HG03378 (cell line): ENCODE measurements around the gene NXPE1.

Source experiments
- ATAC-seq: cut with Tn5 transposase; IDR thresholded peaks from one replicate; pipeline ENCODE4 v1.9.1; 2021; ENCODE audit warnings: mild to moderate bottlenecking, moderate library complexity; ENCODE audit not compliant: unreplicated experiment

The NXPE1 gene

DNA sequence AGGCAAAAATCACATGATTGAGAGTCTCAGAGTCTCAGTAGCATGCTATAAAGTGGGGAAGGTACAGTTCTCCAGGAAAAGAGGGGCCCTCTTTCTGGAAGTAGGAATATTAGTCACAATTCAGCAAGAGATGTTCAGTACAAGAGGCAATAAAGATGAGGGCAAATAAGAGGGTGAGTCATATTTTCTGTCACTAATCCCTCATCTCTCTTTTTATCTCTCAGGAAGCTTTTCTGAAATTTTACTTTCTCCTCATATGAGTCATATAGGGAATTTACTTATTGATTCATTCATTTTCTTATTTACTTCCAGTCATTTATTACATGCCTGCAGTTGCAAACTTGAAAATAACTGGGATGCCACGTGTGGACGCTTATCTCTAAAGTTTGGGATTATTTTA lies 3.4 kb upstream of the NXPE1 start:
- ATAC-seq, result no peak

DNA sequence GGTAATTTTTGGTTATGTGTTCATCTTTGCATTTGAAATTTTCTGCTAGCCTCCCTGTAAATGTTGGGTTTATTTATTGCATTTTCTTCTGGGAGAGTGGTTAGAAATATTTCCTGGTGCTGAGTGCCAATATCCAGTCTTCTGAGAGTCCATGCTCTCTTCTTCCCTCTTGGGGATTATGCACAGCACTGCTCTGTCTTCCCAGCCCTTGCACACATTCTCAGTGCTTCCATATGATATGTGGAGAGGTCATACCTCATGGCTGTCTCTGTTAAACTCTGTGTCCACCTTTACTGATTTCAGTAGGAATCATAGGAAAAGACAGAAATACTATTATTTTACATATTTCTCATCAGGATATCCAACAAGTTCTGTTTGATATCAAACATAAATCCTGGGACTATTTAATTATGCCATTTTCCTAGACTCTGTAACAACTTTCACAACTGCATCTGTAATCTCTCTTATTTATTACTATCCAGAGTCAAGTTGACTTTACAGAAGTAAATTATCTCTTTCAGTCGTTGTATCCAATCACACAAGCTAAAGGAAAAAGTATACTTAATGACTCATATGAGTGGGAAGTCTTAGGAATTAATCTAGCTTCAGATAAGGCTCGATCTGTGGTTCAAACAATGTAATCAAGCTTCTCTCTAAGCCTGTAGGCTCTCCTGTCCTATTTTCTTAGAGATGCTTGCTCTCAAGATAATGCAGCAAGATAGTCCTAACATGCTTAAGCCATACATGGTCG lies 2.7 kb upstream of the NXPE1 start:
- no peak for ATAC-seq

DNA sequence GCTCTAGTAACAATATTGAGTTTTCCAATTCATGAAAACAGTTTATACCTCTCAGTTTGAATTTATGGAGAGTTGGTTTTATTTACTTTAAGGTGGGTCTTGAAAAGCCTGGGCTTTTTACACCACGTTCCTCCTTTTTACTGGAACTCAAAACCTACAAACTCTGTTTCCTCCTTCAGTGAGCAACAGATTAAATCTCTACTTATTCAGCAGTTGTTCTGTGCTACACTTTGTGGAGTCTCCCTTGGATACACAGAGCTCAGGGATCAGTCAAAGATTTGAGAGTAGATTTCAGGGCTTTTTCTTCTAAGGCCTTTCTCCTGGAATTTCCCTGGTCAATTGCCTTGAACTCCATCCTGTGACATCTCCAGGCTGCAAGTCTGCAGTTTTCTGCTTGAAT lies 3.5 kb downstream of the NXPE1 start:
- ATAC-seq, result no peak

DNA sequence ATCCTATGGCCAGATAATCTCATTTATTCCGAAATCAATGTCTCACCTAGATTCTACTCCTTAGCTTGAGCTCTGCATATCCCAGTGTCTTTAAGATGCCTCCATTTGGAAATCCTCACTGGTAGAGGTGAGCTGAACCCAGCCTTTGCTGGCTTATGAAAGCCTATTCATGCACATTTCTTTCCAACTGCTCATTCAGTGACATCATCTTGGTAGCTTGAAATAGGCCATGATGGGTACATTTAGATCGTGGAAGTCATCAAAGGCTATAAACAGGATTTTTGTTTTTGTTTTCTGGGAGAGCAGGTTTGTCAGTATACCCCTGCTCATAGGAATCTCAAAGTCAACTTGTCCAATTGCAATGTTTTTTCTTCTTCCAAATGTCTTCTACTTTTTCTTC lies 6.0 kb downstream of the NXPE1 start:
- no peak for ATAC-seq

DNA sequence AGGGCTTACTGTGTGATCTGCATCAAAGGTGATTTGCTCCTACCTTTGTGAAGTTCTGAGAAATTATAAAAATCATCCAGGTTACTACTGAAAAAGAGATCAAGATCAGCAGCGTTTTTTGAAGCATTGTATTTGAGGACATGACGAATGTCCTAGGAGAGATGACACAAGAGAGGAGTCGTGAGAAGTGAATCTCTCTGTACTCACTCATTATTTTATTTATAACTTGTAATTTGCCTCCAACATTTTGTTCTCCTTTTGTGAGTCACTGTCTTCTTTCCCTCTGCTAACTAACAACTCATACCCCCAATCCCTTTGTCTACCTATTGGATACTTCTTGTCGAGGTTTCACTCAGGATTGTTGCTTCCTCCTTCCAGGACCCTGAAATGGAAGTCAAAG lies 8.6 kb downstream of the NXPE1 start:
- ATAC-seq, result no peak

DNA sequence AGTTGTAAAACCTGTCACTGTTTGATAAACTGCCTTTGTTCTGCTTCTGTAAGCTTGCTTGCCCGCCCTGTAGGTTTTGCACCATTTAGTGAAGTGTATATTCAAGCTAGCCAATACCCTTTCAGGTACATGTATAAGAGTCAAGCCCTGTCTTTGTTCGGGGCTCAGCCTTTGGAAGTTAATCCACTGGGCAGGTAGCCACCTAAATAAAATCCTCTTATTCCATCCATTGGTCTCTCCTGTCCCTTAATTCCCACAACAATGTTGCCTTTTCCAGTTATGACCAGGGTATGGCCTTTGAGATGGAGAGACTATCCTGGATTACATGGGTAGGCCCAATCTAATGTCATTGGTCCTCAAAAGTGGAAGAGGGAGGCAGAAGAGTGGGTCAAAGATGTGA lies 34.0 kb downstream of the NXPE1 start:
- no peak for ATAC-seq

DNA sequence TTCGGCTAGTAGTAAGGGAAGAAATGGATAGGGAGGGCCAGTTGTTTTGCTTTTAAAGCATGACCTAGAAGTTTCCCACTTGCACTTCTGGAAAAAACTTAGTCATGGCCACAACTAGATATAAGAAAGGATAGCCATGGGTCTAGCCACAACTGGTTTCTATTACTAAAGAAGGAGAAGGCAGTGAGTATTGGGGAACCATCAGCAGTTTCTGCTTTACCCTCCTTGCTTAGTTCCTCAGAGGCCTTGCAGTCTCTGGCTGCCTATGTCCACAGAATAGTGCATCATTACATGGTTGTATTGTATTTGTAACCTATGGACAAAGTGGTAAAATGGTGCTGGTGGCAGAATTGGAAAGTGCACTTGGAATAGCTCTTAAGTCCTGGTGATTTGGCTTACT lies 35.6 kb downstream of the NXPE1 start:
- no peak for ATAC-seq

DNA sequence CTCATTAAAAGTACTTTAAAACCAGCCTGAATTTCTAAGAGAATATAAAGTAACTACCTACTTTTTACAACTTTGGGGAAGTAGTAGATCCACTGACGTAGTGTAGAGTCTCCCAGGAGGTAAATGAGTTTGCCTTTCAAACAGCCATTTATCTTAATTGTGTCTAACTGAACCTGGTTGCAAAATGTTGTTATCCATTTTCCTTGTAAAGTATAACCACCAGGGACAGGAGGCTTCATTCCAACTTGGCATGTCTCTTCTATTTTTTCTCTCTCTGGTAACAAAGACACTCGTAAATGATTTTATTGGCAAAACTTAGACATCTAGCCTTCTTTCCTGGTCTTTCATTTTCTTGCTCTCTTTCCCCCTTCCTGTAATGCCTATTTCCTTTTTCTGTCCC lies 36.9 kb downstream of the NXPE1 start:
- ATAC-seq, result no peak

DNA sequence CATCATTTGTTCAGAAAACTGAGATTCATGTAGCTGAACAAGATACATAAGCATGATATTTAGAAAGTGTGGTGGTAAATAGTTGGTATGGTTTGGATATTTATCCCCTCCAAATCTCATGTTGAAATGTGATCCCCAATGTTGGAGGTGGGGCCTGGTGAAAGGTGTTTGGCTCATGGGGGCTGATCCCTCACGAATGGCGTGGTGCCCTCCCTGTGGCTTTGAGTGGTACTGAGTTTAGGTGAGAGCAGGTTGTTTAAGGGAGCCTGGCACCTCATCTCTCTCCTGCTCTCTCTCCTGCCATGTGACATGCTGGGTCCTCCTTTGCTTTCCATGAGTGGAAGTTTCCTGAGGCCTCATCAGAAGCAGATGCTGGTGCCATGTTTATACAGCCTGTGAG lies 48.1 kb downstream of the NXPE1 start:
- ATAC-seq, result no peak

DNA sequence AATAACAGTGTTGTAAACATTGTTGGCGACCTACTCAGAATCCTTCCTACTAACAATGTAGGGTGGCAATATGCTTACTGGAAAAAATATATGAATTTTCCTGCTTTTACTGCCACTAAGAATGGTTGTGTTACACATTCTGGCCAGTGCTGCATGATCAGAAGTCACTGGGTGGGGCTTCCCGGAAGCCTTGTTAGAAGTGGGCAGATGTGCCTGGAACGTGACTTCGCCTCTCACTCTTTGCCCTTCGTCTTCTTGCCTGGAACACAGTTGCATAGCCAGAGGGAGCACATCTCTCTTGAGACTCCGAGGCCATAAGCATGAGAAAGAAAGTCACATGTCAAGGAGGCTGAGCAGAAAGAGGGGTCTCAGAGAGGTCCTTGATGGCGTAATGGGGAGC lies 48.6 kb downstream of the NXPE1 start:
- no peak for ATAC-seq

DNA sequence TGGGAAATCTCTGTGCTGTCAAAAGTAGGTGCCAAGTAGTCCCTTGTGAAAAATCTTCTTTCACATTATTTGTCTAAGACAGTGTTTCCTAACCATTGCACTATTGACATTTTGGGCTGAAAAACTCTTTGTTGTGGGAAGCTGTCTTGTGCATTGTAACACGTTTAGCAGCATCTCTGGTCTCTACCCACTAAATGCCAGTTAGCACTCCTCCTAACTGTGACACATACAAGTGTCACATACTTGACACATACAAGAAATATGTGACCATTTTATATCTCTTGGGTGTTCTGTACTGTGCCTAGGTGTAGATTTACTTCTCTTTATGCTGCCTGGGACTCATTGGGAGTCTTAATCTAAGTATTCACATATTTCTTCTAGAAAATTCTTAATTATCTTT lies 57.8 kb downstream of the NXPE1 start:
- ATAC-seq, result no peak

DNA sequence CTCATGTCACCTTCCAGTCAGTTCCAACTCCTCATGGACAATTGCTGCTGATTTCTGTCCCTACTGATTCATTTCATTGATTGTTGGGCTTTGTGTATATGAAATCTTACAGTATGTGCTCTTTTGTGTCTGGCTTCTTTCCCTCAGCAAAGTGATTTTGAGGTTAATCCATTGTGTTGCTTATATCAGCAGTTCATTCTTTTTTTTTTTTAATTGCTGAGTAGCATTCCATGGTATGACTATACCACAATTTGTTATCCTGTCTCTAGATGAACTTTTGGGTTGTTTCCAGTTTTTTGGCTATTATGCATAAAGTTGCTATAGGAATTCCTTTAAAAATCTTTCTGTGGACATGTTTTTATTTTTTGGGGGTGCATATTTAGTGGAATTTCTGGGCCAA lies 59.9 kb downstream of the NXPE1 start:
- ATAC-seq, result no peak

DNA sequence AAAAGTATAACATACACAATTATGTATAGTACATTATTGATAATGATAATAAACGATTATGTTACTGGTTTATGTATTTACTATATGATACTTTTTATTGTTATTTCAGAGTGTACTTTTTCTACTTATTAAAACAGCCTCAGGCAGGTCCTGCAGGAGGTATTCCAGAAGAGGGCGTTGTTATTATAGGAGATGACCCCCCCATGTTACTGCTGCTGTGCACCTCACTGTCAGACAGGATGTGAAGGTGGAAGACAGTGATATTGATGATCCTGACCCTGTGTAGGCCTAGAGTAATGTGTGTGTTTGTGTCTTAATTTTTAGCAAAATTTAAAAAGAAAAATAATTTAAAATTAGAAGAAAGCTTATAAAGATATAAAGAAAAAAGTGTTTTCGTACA lies 62.8 kb downstream of the NXPE1 start:
- ATAC-seq, result no peak

DNA sequence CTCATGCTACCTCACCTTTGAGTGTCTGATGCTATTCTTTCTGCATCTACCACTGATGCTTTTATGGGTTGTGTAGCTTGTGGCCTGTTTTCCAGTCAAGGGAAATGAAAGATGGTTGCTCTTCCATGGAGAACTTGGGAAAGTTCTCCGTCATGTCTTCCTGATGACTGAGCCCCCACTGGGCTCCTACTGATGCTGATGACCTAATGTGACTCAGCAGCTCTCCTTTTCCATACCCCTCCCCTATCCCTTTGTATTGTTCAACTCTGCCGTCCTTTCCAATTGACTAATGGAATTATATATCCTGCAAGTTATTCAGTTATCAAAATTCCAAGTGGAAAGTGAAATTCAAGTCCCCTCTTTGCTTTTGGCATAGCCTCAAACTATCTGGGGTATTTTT lies 75.8 kb downstream of the NXPE1 start:
- no peak for ATAC-seq

DNA sequence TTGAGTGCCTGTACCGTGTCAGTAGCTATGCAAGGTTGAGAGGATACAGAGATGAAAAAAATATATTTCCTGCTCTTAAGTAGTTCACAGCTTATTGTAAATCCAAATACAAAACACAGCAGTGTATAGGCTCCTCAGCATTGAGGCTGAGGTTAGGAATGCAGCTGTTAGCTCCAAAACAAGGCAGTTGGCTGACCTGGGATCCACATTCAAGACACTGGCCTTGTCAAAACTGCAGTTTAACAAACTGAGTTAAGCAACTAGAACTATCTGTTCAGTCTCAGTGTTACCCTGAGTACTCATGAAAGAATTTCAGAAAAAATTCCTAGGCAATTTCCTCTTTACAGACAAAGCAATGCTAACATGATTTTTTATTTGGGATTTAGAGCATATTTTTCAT lies 77.6 kb downstream of the NXPE1 start:
- ATAC-seq, result no peak

DNA sequence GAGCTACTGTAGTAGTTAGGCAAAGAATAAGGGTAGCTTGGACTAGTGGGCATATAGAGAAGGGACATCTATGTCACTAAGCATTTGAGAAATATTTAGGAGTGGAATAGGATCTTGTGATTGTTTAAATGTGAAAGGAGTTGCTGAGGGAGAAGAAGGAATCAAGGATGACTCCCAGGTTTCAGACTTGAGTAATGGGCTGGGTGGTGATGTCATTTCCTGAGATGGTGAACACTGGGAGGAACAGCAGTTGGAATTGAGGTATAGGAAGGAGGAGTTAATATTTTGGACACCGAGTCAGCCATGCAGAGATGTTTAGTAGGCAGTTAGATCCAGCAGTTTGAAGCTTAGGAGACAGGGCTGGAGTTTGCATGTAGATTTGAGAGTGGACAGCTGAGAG lies 80.3 kb downstream of the NXPE1 start:
- ATAC-seq, result no peak

DNA sequence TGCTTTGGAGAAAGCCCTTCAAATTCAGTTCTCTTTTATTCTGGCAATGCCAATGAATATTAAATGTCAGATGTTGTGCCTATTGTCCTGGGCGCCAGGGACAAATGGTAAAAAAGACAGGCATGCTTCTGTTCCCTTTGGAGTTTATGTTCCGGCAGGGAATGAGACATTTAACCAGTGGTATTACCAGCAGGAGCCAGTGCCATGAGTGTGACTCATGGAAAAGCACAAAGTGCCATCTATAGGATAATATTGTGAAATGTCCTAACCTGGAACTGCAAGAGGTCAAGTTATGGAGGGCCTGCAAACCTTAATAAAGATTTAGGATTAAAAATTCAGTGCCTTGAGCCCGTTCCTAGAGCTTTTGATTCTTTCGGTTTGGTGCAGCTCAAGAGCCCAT lies 80.9 kb downstream of the NXPE1 start:
- ATAC-seq, result no peak

DNA sequence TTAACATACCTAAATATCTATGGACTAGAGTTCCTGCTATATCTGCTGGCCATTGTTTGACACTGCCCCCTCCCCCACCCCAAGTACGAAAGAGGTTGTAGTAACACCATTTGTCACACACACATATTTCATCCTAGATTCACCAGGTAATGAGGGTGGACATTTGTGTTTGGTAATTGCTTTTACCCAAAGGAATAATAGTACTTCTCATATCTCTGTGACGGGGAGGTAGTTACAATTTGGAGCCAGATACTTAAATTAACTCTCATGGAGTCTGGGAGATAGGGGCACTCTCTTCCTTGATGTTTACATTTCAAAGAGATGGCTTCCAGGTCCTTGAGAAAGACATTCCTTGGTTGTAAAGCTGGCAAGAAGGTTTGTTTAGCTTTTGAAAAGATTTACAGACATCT lies 81.7 kb downstream of the NXPE1 start:
- no peak for ATAC-seq

DNA sequence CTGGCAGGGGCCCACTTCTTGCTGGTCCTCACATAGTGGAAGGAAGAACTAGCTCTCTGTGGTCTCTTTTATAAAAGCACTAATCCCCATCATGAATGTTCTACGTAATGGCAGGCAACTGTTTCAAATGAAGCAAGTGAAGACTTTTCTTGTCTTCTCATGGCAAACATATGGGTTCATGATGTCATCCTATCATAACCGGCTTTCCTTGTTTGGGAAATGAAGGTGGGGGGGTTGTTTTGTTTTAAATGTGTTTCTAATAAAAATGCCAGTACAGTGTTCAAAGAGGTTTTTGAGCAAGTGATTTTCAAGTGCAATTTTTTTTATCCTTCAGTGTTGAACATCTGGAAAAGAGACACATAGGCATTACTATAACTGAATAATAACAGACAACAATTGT lies 87.0 kb downstream of the NXPE1 start:
- ATAC-seq, result no peak
